ENCODE results near the gene CLSTN1. TPM values are rescaled to one million over a fixed set of nuclear protein-coding genes. Genes with fewer than 3 reads are reported as not detected.
A peak's percentile ranks its signal among the peaks of the same experiment; 100 is the strongest.

CLSTN1 gene
- total and polyA plus RNA-seq, 2 of the 8 experiments (the other 6 are each of a cell fraction or from before 2014, with no cell fraction given): 34.2 to 97.4 TPM

- H2BK20ac ChIP-seq (ENCODE audit: low read length): 0 out of 2 replicates have a peak overlapping the region, but pooled peaks have one; percentile 9
- peaks cover 8% of the 10 kb centered on the region for H3K79me1 ChIP-seq (ENCODE audit: low read depth, low read length)
- H3K36me3 ChIP-seq (ENCODE audit: control insufficient read depth in 2 of 4, insufficient read depth in 4 of 4, low read length in 3 of 4): no peaks in the 10 kb centered on the region; a peak in 3 of 8 replicates
- H3K27me3 ChIP-seq (replicated peaks in 1 of 4; ENCODE audit: control insufficient read depth in 3 of 4, extremely low read depth in 1 of 4, insufficient read depth in 3 of 4, low read length in 3 of 4): no peaks in the 10 kb centered on the region; a peak in 1 of 7 replicates
- peak overlapping the region; percentile 74; the same call in 1 of the 2 replicates for H3K18ac ChIP-seq (ENCODE audit: extremely low read depth, low read length)
- no peak overlapping the region for H3K4ac ChIP-seq (replicated peaks; ENCODE audit: insufficient read length, low read depth, low read length)
- ChIA-PET CTCF (ENCODE audit: partially characterized antibody) (interaction anchor here (0.9 to 1.9 kb wide), 3 partner anchors 11 to 41 kb away, joined by 3 to 8 read pairs (median 8); no protein-coding TSS in a partner anchor), POLR2A (ENCODE audit: partially characterized antibody) (no interaction called here)
- H3K9me3 ChIP-seq (ENCODE audit: insufficient read depth in 2 of 2, low read depth in 1 of 2, low read length in 1 of 2): no peaks in the 10 kb centered on the region
- peak overlapping the region; percentile 45 for H4K5ac ChIP-seq (ENCODE audit: insufficient read length, low read depth, low read length)
- WGBS, 2 experiments (ENCODE audit: extremely low coverage in 1 of 2, insufficient coverage in 1 of 2, insufficient read length in 1 of 2, insufficient replicate concordance in 2 of 2, low coverage in 1 of 2, low lambda C conversion rate in 2 of 2, missing lambda C conversion rate in 1 of 2): 91% methylated on average over 9 of the region's 9 CpGs; no CpG with 5 or more reads in 1 of the 2 experiments
- H2BK12ac ChIP-seq (ENCODE audit: low read depth, low read length): 0 out of 2 replicates have a peak overlapping the region, but pooled peaks have one; percentile 14
- H4K8ac ChIP-seq (ENCODE audit: extremely low read depth, insufficient read depth, low read length): no peak overlapping the region
- peak overlapping the region; percentile 77; the same call in 1 of the 2 replicates for H2BK5ac ChIP-seq (ENCODE audit: low read depth, low read length)
- no peak overlapping the region for H3K23ac ChIP-seq (ENCODE audit: insufficient read length)
- no peaks in the 10 kb centered on the region for H3K23me2 ChIP-seq (ENCODE audit: low read depth, low read length)
- no peak overlapping the region for H2AFZ ChIP-seq (ENCODE audit: low read length)
- H3K9ac ChIP-seq (replicated peaks in 1 of 4; ENCODE audit: extremely low read depth in 1 of 4, low read depth in 3 of 4, low read length in 3 of 4): no peak overlapping the region
- no peak overlapping the region for H2BK15ac ChIP-seq (ENCODE audit: low read length)
- H3K56ac ChIP-seq (replicated peaks; ENCODE audit: insufficient read length, low read depth, low read length): no peak overlapping the region
- H3K4me3 ChIP-seq (ENCODE audit: extremely low read depth in 1 of 4, insufficient read depth in 2 of 4, low read depth in 3 of 4, low read length in 4 of 4): no peak overlapping the region; a peak in 1 of 8 replicates
- H3K79me2 ChIP-seq (ENCODE audit: control insufficient read depth in 1 of 2, insufficient read depth in 2 of 2, low read length in 2 of 2): peaks cover 3 to 51% of the 10 kb centered on the region in 2 experiments; a peak in 2 of 4 replicates
- FAIRE-seq (no peak), DNase-seq (ENCODE audit: low read depth in 1 of 2, low spot score in 2 of 2) (no peak)
- no peak overlapping the region; the same call in 1 of the 2 replicates for H3K27ac ChIP-seq (ENCODE audit: low read depth, low read length)
- H3K4me2 ChIP-seq (ENCODE audit: insufficient read depth in 1 of 2, low read depth in 2 of 2, low read length in 2 of 2): peak overlapping the region in 1 of 2 experiments; percentile 80; a peak in 1 of 4 replicates
- H3K4me1 ChIP-seq (replicated peaks in 1 of 4; ENCODE audit: control insufficient read depth in 3 of 4, insufficient read depth in 4 of 4, low read length in 3 of 4): peaks cover 10 to 16% (median 13%) of the 10 kb centered on the region in 4 experiments
- no peak overlapping the region for H2AK5ac ChIP-seq (ENCODE audit: low read depth, low read length)
- no peak overlapping the region for H3K14ac ChIP-seq (ENCODE audit: insufficient read length)
- peaks cover 0 to 3% of the 10 kb centered on the region in 2 experiments for H4K20me1 ChIP-seq (replicated peaks in 1 of 2; ENCODE audit: control insufficient read depth in 1 of 2, insufficient read depth in 2 of 2, low read length in 2 of 2)
- no peak overlapping the region for H2BK120ac ChIP-seq (replicated peaks; ENCODE audit: low read depth, low read length)
- no peak overlapping the region for H4K91ac ChIP-seq (replicated peaks; ENCODE audit: insufficient read length, low read length)
- TF ChIP-seq EGR1 (IDR thresholded peaks at IDR 0.05; ENCODE audit: borderline replicate concordance, low read depth, low read length) (no peak), MAFK (IDR thresholded peaks at IDR 0.05; ENCODE audit: low read depth, low read length) (no peak), YY1 (IDR thresholded peaks at IDR 0.05; ENCODE audit: low read depth, low read length) (no peak), KDM4A (IDR thresholded peaks at IDR 0.05; ENCODE audit: low read depth, low read length, severe bottlenecking) (no peak), BCL11A (IDR thresholded peaks at IDR 0.05; ENCODE audit: low read depth in 2 of 2, low read length in 2 of 2) (no peak), POU5F1 (IDR thresholded peaks at IDR 0.05; ENCODE audit: low read depth, low read length) (no peak), SAP30 (IDR thresholded peaks at IDR 0.05; ENCODE audit: insufficient read depth, insufficient replicate concordance, low read length) (no peak), NANOG (IDR thresholded peaks at IDR 0.05; ENCODE audit: insufficient read depth, low read depth, low read length, poor library complexity, severe bottlenecking) (no peak), RNF2 (IDR thresholded peaks at IDR 0.05; ENCODE audit: borderline replicate concordance, low read depth, low read length, missing control alignments, poor library complexity, severe bottlenecking) (no peak), SRF (IDR thresholded peaks at IDR 0.05; ENCODE audit: low read depth, low read length) (no peak), BRCA1 (IDR thresholded peaks at IDR 0.05; ENCODE audit: low read depth, low read length) (no peak)
Observed at GRCh38 chr1:9761855-9762254, 61.9 kb downstream of the CLSTN1 start.

Measured in H1 (cell line).